HG03064 (cell line): Measurements from ENCODE around the gene DDX20.
A peak's percentile ranks its signal among the peaks of the same experiment; 100 is the strongest.

Experiments used
- ATAC-seq: cut with Tn5 transposase; IDR thresholded peaks from one replicate; pipeline ENCODE4 v1.9.1; 2021; ENCODE audit warnings: low read depth; ENCODE audit not compliant: unreplicated experiment

The DDX20 gene, protein sequence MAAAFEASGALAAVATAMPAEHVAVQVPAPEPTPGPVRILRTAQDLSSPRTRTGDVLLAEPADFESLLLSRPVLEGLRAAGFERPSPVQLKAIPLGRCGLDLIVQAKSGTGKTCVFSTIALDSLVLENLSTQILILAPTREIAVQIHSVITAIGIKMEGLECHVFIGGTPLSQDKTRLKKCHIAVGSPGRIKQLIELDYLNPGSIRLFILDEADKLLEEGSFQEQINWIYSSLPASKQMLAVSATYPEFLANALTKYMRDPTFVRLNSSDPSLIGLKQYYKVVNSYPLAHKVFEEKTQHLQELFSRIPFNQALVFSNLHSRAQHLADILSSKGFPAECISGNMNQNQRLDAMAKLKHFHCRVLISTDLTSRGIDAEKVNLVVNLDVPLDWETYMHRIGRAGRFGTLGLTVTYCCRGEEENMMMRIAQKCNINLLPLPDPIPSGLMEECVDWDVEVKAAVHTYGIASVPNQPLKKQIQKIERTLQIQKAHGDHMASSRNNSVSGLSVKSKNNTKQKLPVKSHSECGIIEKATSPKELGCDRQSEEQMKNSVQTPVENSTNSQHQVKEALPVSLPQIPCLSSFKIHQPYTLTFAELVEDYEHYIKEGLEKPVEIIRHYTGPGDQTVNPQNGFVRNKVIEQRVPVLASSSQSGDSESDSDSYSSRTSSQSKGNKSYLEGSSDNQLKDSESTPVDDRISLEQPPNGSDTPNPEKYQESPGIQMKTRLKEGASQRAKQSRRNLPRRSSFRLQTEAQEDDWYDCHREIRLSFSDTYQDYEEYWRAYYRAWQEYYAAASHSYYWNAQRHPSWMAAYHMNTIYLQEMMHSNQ

DNA sequence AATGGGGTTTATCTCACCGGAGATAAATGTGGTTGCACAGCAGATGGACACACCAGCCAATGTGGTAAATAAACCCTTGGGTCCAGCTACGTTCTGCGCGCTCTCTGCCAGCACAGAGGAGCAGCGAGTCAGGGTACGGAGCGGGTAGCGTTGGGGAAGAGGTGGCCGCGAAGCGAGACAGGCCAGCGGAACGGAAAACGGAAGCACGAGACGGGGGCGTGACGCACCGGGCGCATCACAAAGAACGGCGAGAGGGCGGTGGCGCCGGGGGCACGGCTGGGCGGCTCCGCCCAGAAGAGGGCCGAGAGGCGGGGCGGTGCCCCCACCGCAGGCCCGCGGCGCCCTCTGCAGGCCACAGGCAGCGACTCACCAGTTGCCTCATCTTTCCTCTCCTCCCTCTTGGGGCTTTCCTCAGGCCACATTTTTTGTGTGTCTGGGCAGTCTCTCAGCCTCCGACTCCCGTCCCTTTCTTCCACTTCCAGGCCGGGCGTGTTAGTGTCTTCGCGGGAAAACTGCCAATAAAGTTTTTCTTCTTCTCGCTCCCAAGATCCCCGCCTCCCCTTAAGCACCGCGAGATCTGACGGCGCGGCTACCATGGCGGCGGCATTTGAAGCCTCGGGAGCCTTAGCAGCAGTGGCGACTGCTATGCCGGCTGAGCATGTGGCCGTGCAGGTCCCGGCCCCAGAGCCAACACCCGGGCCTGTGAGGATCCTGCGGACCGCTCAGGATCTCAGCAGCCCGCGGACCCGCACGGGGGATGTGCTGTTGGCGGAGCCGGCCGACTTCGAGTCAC is at the start of gene DDX20:
DDX20 (plus strand) TSS at position 571 of the 793 bp plus-strand sequence; CDS start at position 595, 24 bp downstream.
- ATAC-seq: peak; percentile 88

DNA sequence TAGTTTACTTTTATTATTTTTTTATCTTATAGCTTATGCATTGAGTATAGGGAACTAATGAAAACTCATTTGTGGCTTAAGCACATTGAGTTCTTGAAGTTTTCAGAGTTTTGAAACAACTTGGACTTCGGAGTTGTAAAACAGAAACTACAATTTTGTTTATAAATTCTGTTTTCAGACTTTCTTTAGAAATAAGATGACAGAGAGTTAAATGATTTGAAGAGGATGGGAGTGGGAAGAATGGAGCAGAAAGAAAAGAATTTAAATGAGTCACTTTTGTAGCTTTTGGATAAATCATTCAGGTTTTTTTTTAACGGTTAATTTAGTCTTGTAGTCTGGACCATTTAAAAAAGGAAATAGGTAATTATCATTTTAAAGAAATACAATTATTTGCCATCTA is 48.8 kb upstream of the DDX20 start:
- ATAC-seq: no peak

DNA sequence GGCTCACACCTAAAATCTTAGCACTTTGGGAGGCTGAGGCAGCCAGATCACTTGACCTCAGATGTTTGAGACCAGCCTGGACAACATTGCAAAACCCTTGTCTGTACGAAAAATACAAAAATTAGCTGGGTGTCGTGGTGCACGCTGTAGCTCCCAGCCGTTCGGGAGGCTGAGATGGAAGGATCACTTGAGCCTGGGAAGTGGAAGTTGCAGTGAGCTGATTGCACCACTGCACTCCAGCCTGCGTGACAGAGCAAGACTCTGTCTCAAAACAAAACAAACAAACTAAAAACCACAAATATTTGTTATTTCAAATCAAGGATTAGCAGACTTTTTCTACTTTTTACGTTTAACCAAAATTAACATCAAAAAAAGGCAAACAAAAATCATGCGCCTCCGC is 47.8 kb upstream of the DDX20 start:
- no peak for ATAC-seq

DNA sequence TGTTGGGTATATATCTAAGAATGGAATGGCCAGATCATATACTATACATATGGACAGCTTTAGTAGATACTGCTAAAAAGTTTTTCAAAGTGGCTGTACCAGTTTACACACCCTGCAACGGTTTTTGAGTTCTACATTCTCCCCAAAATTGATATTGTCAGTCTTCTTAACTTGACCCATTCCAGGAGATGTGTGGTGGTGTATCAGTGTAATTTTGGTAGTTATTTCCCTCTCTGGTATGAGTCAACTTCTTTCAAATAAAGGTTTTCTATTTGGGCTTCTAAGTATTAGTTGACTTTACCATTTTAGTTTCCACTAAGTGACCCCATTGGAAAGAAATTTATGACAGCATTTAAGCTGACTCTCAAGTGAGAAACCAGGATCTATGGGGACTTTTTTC is 45.7 kb upstream of the DDX20 start:
- ATAC-seq: no peak

DNA sequence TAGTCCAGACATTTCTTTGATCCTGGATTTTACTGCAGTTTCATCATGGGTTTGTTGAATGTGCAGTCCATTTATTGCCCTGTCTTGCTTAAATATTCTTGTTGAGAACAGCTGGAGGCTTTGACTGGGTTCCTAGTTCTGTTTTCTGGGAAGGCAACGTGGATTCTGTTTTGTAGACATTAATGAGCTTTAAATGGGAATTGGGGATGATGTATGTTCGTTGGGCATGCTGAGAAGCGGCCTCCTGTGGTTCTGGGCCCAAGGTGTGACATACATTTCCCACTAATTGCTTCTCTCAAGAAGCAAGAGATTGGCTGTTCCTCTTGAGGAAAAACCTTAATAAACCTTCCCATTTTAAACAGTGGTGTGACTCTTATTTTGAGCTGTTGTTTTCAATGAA is 39.4 kb upstream of the DDX20 start:
- no peak for ATAC-seq

DNA sequence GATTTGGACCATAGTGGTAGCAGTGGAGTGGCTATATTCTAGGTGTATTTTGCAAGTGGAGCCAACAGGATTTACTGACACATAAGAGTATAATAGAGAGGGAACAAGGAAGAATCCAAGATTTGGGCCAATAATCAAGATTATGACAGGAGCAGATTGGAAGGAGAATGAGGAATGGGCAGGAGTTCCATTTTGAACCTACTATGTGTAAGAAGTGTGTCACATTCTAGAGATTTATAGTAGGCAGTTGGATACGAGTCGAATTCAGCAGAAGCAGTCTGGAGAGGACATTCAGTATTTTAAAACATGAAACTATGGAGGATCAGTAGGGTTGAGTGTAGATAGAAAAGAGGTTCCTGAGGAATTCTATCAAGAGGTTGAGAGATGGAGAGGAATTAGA is 38.3 kb upstream of the DDX20 start:
- no peak for ATAC-seq

DNA sequence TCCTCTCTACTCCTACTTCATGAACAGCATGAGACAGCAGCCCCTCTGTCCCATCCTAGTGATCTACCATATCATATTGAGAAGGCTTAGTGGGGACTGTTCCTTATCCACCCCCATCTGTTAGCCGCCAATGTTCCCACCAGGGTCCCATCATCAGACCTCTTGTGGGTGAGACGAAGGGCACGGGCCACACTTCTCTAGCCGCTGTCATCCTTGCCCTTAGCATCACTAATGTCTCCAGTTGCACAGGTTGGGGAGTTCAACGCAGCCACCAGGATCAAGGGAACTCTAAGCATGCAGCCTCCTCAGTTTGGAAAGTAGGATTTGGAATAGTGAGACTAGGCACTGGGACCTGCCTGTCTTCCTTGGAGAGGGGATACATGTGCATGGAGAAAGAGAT is 36.6 kb upstream of the DDX20 start:
- ATAC-seq: no peak

DNA sequence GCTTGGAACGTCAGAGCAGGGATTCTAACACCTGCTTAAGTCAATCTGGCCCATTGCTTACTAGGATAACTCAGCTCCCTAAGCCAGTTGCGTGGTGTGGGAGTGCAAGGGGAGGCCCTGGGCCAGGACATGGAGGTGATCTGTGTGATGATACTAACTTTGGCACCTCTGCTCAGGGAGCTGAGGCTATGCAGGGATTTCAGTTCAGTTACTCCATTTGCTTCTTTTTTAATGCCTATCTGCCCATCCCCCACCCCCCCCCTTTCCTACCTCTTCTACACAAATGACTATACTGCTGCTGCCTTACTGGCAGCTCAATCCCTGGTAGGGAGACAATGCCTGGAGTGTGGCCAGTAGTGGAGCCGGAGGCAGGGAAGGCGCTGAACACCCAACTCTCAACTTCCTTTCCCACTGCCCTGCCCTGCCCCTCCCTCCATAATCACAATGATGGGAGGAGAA is 36.0 kb upstream of the DDX20 start:
- no peak for ATAC-seq

DNA sequence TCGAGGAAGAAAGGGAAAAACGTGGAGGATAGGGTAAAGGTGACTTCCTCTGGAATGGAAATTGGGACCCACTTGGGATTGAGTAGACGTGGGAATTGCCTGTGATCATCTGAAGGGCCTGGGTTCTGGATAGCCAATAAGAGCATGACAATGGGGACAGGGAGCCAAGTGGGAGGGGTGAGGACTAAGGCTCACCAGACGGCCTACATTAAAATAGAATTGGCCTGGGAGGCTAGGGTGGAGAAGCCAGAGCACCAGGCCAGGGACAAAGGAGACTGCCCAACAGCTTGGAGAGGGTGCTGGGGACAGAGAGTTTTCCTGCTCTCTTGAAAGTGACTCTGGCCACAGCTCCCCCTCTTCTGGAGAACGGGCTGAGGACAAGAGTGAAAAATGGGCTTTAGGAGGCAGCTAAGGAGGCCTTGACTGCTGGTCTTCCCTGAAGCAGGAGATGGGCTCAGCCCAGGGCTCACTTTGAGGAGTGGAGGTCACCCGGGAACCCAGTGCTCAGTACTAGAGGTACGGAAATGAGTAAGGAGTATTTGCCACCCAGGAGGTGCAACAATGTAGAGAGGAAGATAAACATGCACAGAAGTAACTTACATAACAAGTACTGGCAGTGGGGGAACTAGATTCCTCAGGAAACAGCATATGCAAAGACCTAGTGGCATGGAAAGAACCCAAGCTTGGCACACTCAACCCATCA is 35.3 kb upstream of the DDX20 start:
- ATAC-seq: no peak

DNA sequence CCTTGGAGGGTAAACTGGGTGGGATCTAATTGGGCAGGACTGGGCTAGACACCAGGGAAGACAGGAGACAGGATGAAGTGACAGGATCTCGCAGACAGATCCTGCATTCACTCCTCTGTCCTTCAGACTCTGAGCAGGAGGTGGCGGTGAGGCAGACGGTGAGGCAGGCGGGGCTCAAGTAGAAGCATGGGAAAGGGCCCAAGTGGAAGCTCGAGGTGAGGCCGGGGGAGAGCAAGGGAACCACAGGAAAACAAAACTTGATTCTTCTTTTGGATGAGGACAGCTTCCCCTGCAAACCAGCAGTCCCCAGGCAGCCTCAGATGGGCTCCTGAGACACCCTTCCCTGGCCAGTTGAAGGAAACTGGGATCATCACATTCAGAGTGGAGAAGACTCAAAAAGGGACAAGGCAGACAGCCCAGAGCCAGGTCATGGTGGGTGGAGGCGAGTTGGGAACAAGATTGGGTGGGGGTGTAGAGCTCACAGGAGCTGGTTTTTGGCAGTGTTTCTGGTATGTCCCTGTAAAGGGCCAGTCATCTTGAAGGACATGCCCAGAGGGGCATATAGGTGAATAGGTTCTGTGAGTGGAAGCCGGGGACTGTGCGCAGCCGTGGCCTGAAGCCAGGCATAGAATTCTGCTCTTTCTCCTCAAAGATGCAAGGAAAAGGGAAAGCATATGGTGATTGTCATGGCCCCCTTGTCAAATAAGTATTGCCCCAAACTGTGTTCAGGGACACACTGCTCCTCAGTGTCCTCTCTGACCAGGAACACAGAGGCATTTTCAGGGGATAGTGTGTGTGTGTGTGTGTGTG is 34.5 kb upstream of the DDX20 start:
- no peak for ATAC-seq

DNA sequence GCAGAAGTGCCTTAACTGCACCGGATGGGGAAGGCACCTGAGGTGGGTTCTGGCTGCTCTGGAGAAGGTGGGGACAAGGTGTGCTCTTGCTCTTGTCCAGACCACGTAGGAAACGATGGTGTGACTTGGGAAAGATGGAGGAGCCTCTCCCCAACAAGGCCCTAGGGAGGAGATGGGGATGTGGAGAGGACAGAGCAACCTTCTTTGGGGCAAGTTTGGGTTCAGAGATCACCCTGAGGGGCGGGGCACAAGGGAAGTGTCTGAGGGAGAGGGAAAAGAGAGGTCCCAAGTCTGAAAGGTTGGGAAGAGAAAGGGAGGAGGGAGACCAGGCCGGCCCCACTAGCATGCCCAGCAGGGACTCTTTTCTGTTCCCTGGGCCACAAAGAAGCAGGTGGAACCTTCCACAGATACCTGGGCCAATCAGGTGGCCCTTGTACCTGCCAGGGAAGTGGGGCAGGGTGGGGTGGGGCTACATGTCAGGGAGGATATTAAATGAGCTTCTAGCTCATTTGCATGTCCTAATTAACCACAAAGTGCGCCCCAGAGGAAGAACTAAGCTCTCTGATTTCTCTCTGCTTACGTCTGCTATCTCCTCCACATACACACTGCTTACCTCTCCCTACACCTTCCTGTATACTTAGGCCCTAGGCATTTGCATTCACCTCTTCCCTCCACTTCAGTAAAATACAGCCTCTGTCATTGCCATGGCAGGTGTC is 32.5 kb upstream of the DDX20 start:
- ATAC-seq: no peak

DNA sequence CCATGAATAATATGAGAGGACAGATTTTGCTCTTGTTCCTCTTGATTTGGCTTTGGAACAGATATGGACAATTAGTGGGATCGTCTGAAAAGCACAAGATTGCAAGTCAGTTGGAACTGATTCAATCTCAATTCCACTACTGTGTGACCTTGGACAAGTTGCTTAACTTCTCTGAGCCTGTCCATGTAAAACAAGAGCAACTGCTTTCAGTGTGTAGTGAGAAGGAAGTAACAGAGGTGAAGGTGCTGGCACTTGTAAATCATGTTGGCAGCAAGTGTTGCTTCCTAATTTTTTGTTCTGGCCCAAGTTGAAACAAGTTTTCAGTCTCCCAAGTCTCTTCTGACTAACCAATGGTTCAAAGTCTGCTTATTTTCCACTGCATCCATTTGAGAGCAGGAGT is 31.8 kb upstream of the DDX20 start:
- no peak for ATAC-seq

DNA sequence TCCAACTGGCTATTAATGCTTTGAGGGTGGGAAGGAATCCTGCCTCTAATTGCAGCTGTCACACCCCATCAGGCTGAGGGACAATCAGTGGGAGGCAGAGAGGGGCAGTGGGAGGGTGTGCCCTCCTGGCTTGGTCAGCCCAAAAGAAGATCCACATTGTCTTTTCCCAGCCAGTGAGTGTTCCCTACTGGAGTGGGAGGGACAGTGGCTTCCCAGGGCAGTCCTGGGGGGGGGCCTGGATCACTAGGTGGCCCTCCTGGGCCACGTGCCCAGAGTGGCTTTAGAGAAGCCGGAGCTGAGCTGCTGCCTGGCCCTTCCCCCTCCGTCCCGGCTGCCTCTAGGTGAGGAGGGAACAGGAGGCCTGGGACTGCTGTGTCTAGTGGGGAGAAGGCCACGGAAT is 30.5 kb upstream of the DDX20 start:
- no peak for ATAC-seq

DNA sequence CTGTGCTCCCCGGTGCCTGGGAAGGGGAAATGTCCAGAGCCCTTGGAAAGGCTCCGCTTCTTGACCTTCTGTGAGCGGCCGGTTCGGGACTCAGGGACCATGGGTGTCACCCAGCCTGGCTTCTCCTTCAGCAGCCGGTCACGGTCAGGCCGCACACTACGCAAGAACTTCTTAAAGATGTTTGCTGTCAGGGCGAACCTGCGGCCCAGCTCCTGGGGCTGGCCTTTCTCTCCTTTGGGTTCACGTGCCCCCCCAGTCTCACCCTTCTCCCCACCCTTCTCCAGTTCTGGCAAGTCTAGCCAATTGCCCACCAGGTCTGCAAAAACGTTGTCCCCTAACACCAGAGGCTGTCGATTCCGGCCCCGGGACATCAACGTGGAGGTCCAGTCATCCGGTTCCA is 28.6 kb upstream of the DDX20 start:
- no peak for ATAC-seq

DNA sequence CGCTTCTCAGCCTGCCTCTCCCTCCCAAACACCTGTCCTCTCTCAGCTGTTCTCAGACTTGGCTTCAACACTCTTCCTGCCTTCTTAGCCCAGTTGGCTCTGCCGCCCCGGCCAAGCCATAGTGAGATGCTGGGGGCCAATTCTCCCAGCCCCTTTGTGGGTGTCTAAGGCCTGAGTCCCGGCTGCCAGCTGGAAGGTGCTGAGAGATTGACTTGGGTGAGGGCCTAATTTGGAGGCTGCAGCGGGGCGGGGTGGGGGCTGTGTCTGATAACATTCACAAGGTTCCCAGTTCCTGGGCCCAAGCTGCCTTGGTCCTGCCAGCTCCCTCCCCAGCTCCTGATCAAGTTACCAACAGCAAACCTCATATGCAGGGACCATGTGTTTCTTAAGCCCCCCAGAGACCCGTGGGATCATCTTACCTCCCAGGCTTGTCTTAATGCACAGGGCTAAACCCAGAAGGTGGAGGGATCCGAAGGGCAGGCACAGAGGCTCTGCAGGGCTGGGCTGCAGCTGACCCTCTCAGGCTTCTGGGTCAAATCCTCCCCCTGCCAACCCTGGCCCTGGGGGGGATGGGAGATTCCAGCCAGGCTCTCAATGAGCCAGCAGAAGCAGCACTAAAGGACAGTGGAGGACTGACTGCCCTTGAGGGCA is 26.3 kb upstream of the DDX20 start:
- ATAC-seq: no peak

DNA sequence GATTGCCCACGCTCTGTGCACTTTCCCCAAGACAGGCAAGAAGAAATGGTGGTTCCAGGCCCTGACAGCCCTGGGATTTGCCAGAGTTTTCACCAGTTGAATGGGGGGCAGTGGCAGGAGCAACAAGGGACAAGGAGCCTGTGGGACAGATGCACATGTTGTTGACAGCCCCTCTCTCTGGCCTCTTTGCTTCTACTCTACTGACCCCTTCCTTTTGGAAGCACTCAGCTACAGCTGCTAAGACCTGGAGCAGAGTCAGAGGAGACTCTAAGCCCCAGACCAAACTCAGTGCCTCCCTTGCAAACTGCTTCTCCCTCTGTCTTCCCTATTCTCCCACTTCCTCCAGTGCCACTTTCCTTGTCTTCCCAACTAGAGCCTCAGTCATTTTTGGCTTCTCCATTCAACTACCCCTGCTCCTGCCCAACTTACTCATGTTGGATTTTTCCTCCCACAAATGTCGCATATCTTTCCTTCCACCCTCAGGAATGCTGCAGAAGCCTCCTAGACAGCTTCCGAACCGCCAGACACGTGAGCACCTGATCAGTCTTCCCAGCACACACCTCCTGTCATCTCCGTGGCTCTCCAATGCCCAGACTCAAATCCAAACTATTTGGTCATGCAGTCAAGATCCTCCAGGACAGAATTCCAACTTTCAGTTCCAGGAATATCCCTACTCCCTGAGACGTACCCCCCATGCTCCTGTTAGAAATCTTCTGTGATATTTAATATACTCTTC is 25.6 kb upstream of the DDX20 start:
- no peak for ATAC-seq

DNA sequence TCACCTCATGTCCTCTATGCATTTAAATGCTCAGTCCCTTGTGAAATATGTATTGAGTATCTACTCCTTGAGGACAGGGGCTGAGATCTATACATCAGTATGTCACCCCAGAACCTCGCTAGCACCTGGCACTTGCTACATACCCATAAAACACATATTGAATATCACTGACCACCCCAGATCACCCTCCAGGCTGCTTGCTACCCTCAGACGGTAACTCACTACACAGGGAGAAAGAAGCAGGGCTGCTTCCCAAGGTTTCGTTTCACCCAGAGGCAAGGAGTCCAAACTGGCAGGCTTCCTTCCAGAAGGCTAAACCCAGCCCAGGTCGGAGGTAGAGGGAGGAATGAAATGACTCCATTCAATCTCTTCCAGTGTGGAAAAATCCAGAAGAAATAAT is 25.0 kb upstream of the DDX20 start:
- ATAC-seq: no peak

DNA sequence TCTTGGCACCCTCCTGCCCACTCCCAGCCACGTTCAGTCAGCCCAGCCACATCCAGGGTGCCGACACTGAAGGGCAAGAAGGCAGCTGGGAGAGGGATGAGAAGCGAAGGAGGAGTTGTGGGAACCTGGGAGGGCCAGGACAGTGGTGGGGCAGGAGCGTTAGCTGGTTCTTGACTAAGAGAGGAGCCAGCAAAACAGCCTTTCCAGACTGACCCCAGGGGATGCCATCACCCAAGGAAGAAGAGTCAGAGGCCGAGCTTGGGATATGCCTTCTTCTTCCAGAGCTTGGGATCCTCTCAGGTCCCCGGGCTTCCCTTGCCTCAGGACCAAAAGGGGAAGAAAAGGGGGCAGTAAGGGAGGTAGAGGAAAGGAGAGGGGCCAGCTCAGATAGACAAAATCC is 23.7 kb upstream of the DDX20 start:
- ATAC-seq: no peak
